NCI-H345 (cell line): ENCODE measurements around the gene UBXN2A.

Experiments
- DNase-seq: peaks from one replicate; lab custom pipeline; 2025; lab: John Stamatoyannopoulos, UW

UBXN2A gene

GRCh38 chr2:24046930-24047702, 106.9 kb downstream of the UBXN2A start, which contains the start of gene WDCP:
Gene WDCP (minus strand): TSS chr2:24047391. CDS start chr2:24039494, 7,897 bp downstream.
- peak; percentile 100 for DNase-seq

- DNase-seq = no peak
Observed at GRCh38 chr2:24047703-24048033, 107.4 kb downstream of the UBXN2A start.

GRCh38 chr2:24048769-24049484, 108.7 kb downstream of the UBXN2A start:
- peak; percentile 64 for DNase-seq

- peak; percentile 75 for DNase-seq
Observed at GRCh38 chr2:24049485-24050021, 109.3 kb downstream of the UBXN2A start, which contains the start of gene FKBP1B. Gene FKBP1B (plus strand): TSS chr2:24049741. CDS start chr2:24049850, 109 bp downstream.

GRCh38 chr2:24050041-24050979, 110.0 kb downstream of the UBXN2A start:
- no peak for DNase-seq

GRCh38 chr2:24051833-24052232, 111.6 kb downstream of the UBXN2A start:
- no peak for DNase-seq

- no peak for DNase-seq
Observed at GRCh38 chr2:24052951-24053350, 112.7 kb downstream of the UBXN2A start.
